ENCODE results near the gene SLC1A1.

The SLC1A1 gene

GRCh38 chr9:4503103-4503502 lies 12.8 kb downstream of the SLC1A1 start:
- ATAC-seq, result no peak

GRCh38 chr9:4504250-4504649 lies 14.0 kb downstream of the SLC1A1 start:
- ATAC-seq, result no peak
- TF ChIP-seq ARNTL (CRISPR knock-in tag; IDR thresholded peaks at IDR 0.05; ENCODE audit: borderline replicate concordance, low read depth) (no peak), ZNF8 (CRISPR knock-in tag; IDR thresholded peaks at IDR 0.05) (no peak), RARB (CRISPR knock-in tag; IDR thresholded peaks at IDR 0.05) (no peak), CSRNP3 (CRISPR knock-in tag; IDR thresholded peaks at IDR 0.05) (no peak), ZFP3 (CRISPR knock-in tag; IDR thresholded peaks at IDR 0.05) (no peak), ESRRG (CRISPR knock-in tag; IDR thresholded peaks at IDR 0.05) (no peak), OSR1 (CRISPR knock-in tag; IDR thresholded peaks at IDR 0.05) (no peak), TSHZ2 (CRISPR knock-in tag; IDR thresholded peaks at IDR 0.05) (no peak), BACH2 (CRISPR knock-in tag; IDR thresholded peaks at IDR 0.05; ENCODE audit: borderline replicate concordance) (no peak), ZNF565 (CRISPR knock-in tag; conservative IDR thresholded peaks at IDR 0.05; ENCODE audit: low read depth) (no peak), SNAI2 (CRISPR knock-in tag; IDR thresholded peaks at IDR 0.05) (no peak), PATZ1 (CRISPR knock-in tag; IDR thresholded peaks at IDR 0.05; ENCODE audit: borderline replicate concordance) (no peak), ZFP30 (CRISPR knock-in tag; IDR thresholded peaks at IDR 0.05) (no peak), GLIS3 (CRISPR knock-in tag; IDR thresholded peaks at IDR 0.05) (no peak)

More at GRCh38 chr9:4503103-4503502, 12.8 kb downstream of the SLC1A1 start:
- TF ChIP-seq CSRNP3 (CRISPR knock-in tag; IDR thresholded peaks at IDR 0.05) (no peak), ZC3H10 (CRISPR knock-in tag; IDR thresholded peaks at IDR 0.05) (no peak), ZNF70 (CRISPR knock-in tag; IDR thresholded peaks at IDR 0.05) (no peak), RARB (CRISPR knock-in tag; IDR thresholded peaks at IDR 0.05) (no peak), ZNF8 (CRISPR knock-in tag; IDR thresholded peaks at IDR 0.05) (no peak), OSR1 (CRISPR knock-in tag; IDR thresholded peaks at IDR 0.05) (no peak), BACH2 (CRISPR knock-in tag; IDR thresholded peaks at IDR 0.05; ENCODE audit: borderline replicate concordance) (no peak), ESRRG (CRISPR knock-in tag; IDR thresholded peaks at IDR 0.05) (no peak), PPARA (CRISPR knock-in tag; IDR thresholded peaks at IDR 0.05; ENCODE audit: borderline replicate concordance) (no peak), TSHZ2 (CRISPR knock-in tag; IDR thresholded peaks at IDR 0.05) (no peak), ARNTL (CRISPR knock-in tag; IDR thresholded peaks at IDR 0.05; ENCODE audit: borderline replicate concordance, low read depth) (no peak), CSDC2 (CRISPR knock-in tag; IDR thresholded peaks at IDR 0.05) (no peak), SNAI2 (CRISPR knock-in tag; IDR thresholded peaks at IDR 0.05) (no peak), POU6F1 (CRISPR knock-in tag; IDR thresholded peaks at IDR 0.05; ENCODE audit: borderline replicate concordance, low read depth) (no peak)

Measured in SK-N-SH treated with all-trans-retinoic acid at 6 μM for 48 hours (cell line).